GM23338 (cell line): ENCODE data around the gene CLDN6. TPM values are rescaled to one million over a fixed set of nuclear protein-coding genes. Genes with fewer than 3 reads are reported as not detected.
A peak's percentile ranks its signal among the peaks of the same experiment; 100 is the strongest.

Source experiments
- ATAC-seq: fragments of 200-7000 bp; cut with Tn5 transposase; 3 replicates; pipeline ENCODE4 v1.9.1; 2020
- DNase-seq: peaks from one replicate; pipeline ENCODE4 v3.0.0-alpha.2; 2015; ENCODE audit warnings: low spot score
- H2AFZ ChIP-seq: fragments of 200-600 bp; sonication (generic); 2 replicates; pipeline ENCODE4 v1.8.0; 2016; ENCODE audit warnings: antibody characterized with exemption, mild to moderate bottlenecking, moderate library complexity
- H3F3A ChIP-seq: fragments of 200-600 bp; sonication (generic); replicated peaks from 2 replicates; pipeline ENCODE4 v1.8.0; 2017; ENCODE audit warnings: antibody characterized with exemption, mixed run types, low read depth
- H3K27ac ChIP-seq: fragments of 200-600 bp; sonication (generic); 2 replicates; pipeline ENCODE4 v1.6.1; 2016; ENCODE audit warnings: low read depth
- H3K27me3 ChIP-seq: fragments of 200-600 bp; sonication (generic); 2 replicates; pipeline ENCODE4 v1.8.0; 2016; ENCODE audit warnings: mild to moderate bottlenecking, mixed run types, moderate library complexity; ENCODE audit not compliant: insufficient read depth
- H3K36me3 ChIP-seq: fragments of 200-600 bp; sonication (generic); 2 replicates; pipeline ENCODE4 v1.8.0; 2016; ENCODE audit warnings: mild to moderate bottlenecking; ENCODE audit not compliant: insufficient read depth
- H3K4me1 ChIP-seq: fragments of 200-600 bp; sonication (generic); 2 replicates; pipeline ENCODE4 v1.8.0; 2016; ENCODE audit warnings: mild to moderate bottlenecking, moderate library complexity; ENCODE audit not compliant: insufficient read depth
- H3K4me2 ChIP-seq: fragments of 200-600 bp; sonication (generic); 2 replicates; pipeline ENCODE4 v1.7.1; 2017; ENCODE audit warnings: mixed run types
- H3K4me3 ChIP-seq: fragments of 200-600 bp; sonication (generic); 2 replicates; pipeline ENCODE4 v1.6.1; 2016; ENCODE audit warnings: mixed run types
- H3K79me2 ChIP-seq: fragments of 200-600 bp; sonication (generic); replicated peaks from 2 replicates; pipeline ENCODE4 v1.8.0; 2017; ENCODE audit warnings: mild to moderate bottlenecking; ENCODE audit not compliant: insufficient read depth
- H3K9me2 ChIP-seq: fragments of 200-600 bp; sonication (generic); 2 replicates; pipeline ENCODE4 v1.8.0; 2017; ENCODE audit not compliant: insufficient read depth
- H4K20me1 ChIP-seq: fragments of 200-600 bp; sonication (generic); replicated peaks from 2 replicates; pipeline ENCODE4 v1.8.0; 2017; ENCODE audit warnings: mild to moderate bottlenecking; ENCODE audit not compliant: insufficient read depth
- H3K27ac Mint-ChIP-seq: 2 replicates; pipeline ENCODE4 v1.8.0; 2020; ENCODE audit warnings: inconsistent platforms, mild to moderate bottlenecking, moderate library complexity, mixed read lengths
- H3K27me3 Mint-ChIP-seq: 3 replicates; pipeline ENCODE4 v1.8.0; 2022; ENCODE audit warnings: low read depth, mild to moderate bottlenecking, moderate library complexity, mixed read lengths, inconsistent platforms; ENCODE audit not compliant: insufficient read depth, poor library complexity
- H3K36me3 Mint-ChIP-seq: 3 replicates; pipeline ENCODE4 v1.8.0; 2021; ENCODE audit warnings: low read depth, mild to moderate bottlenecking, inconsistent platforms, moderate library complexity, mixed read lengths
- H3K4me1 Mint-ChIP-seq: 3 replicates; pipeline ENCODE4 v1.8.0; 2020; ENCODE audit warnings: mild to moderate bottlenecking, inconsistent platforms, mixed read lengths
- H3K4me3 Mint-ChIP-seq: 3 replicates; pipeline ENCODE4 v1.8.0; 2021; ENCODE audit warnings: moderate library complexity, mild to moderate bottlenecking, inconsistent platforms, mixed read lengths
- H3K9me3 Mint-ChIP-seq: 3 replicates; pipeline ENCODE4 v1.8.0; 2020; ENCODE audit warnings: moderate library complexity, mild to moderate bottlenecking, inconsistent platforms, mixed read lengths
- CREB1 ChIP-seq: fragments of 250-450 bp; sonication (Bioruptor Pico); IDR thresholded peaks from 2 replicates; pipeline ENCODE4 v1.5.0; 2020; ENCODE audit warnings: low read depth, mild to moderate bottlenecking, moderate library complexity
- CTCF ChIP-seq, 2 experiments: fragments of 200-600 bp in 1 of 2; sonication (generic) in 1 of 2; conservative IDR thresholded peaks; 2 replicates each; pipeline versions ENCODE4 v1.5.1 to v1.6.1; 2016 to 2017; ENCODE audit warnings: antibody characterized with exemption in 2 of 2, low read depth in 2 of 2, mild to moderate bottlenecking in 2 of 2, moderate library complexity in 1 of 2
- ETS1 ChIP-seq: IDR thresholded peaks from 2 replicates; pipeline ENCODE4 v1.6.1; 2016; ENCODE audit warnings: antibody characterized with exemption
- EZH2 ChIP-seq: fragments of 200-600 bp; sonication (generic); IDR thresholded peaks from one replicate; pipeline ENCODE4 v1.8.0; 2017; ENCODE audit warnings: antibody characterized with exemption, mild to moderate bottlenecking, low read depth; ENCODE audit not compliant: unreplicated experiment
- EZH2phosphoT487 ChIP-seq: fragments of 200-600 bp; sonication (generic); IDR thresholded peaks from one replicate; pipeline ENCODE4 v1.8.1; 2018; ENCODE audit warnings: antibody characterized with exemption; ENCODE audit not compliant: unreplicated experiment
- JUNB ChIP-seq: IDR thresholded peaks from one replicate; pipeline ENCODE4 v1.6.1; 2016; ENCODE audit warnings: antibody characterized with exemption; ENCODE audit not compliant: unreplicated experiment
- NANOG ChIP-seq: IDR thresholded peaks from 2 replicates; pipeline ENCODE4 v1.6.1; 2016; ENCODE audit warnings: antibody characterized with exemption, borderline replicate concordance
- POLR2AphosphoS5 ChIP-seq: IDR thresholded peaks from 2 replicates; pipeline ENCODE4 v1.6.1; 2016; ENCODE audit warnings: antibody characterized with exemption, low read depth
- REST ChIP-seq: IDR thresholded peaks from one replicate; pipeline ENCODE4 v1.6.1; 2018; ENCODE audit warnings: antibody characterized with exemption; ENCODE audit not compliant: unreplicated experiment
- STAT1 ChIP-seq: IDR thresholded peaks from one replicate; pipeline ENCODE4 v1.6.1; 2016; ENCODE audit warnings: antibody characterized with exemption; ENCODE audit not compliant: unreplicated experiment
- ZNF114 ChIP-seq: fragments of 250-450 bp; sonication (Bioruptor Pico); IDR thresholded peaks from 2 replicates; pipeline ENCODE4 v1.5.0; 2020; ENCODE audit warnings: mild to moderate bottlenecking, moderate library complexity
- ZNF331 ChIP-seq: fragments of 250-450 bp; sonication (Bioruptor Pico); IDR thresholded peaks from 2 replicates; pipeline ENCODE4 v1.5.0; 2020; ENCODE audit warnings: low read depth, mild to moderate bottlenecking, moderate library complexity
- ZNF462 ChIP-seq: fragments of 250-450 bp; sonication (Bioruptor Pico); IDR thresholded peaks from 2 replicates; pipeline ENCODE4 v1.5.0; 2020; ENCODE audit warnings: mild to moderate bottlenecking, moderate library complexity
- polyA plus RNA-seq: library from polyadenylated mRNA; unstranded; fragments of >200 nt; fragmentation: Nextera tagmentation; extraction: Ambion mirVana; gene quantifications from 2 replicates; pipeline ENCODE4 v1.2.1, GENCODE V29; 2016
- total RNA-seq: library from RNA; depleted of rRNA; stranded (reverse); fragments of >200 nt; shearing (Covaris generic); gene quantifications from 2 replicates; pipeline ENCODE4 v1.2.3, GENCODE V29; 2014

Gene CLDN6
- total and polyA plus RNA-seq, 2 experiments from 2014 or later, result 537 to 1,028 TPM

- H2AFZ ChIP-seq, result peak overlapping the region; percentile 78; the same call in 1 of the 2 replicates
- peak overlapping the region; percentile 96 for H3K27ac Mint-ChIP-seq
Measured at GRCh38 chr16:3019594-3020246, 1.7 kb upstream of the CLDN6 start.

More at GRCh38 chr16:3019594-3020246, 1.7 kb upstream of the CLDN6 start:
- DNase-seq (no peak), ATAC-seq (no peak)
- H3K79me2 ChIP-seq, result peaks cover 40% of the 10 kb centered on the region
- H3F3A ChIP-seq, result peaks cover 50% of the 10 kb centered on the region
- peaks cover 7% of the 10 kb centered on the region; the same call in 2 of the 3 replicates for H3K9me3 Mint-ChIP-seq
- H4K20me1 ChIP-seq, result peaks cover 42% of the 10 kb centered on the region
- TF ChIP-seq ZNF331 (CRISPR knock-in tag), result no peak
- TF ChIP-seq CTCF (conservative IDR thresholded peaks at IDR 0.05; ENCODE audit: low read depth in 2 of 2), result no peak
- TF ChIP-seq CREB1 (CRISPR knock-in tag), result no peak
- TF ChIP-seq EZH2phosphoT487, result no peak
- TF ChIP-seq REST, result no peak
- no peak for TF ChIP-seq ZNF462 (CRISPR knock-in tag)
- no peak for TF ChIP-seq ZNF114 (CRISPR knock-in tag)
- no peak for TF ChIP-seq ETS1
- TF ChIP-seq EZH2, result no peak
- no peak for TF ChIP-seq JUNB
- no peak for TF ChIP-seq POLR2AphosphoS5
- TF ChIP-seq NANOG, result no peak
- no peak for TF ChIP-seq STAT1
- peaks cover 43% of the 10 kb centered on the region for H3K36me3 Mint-ChIP-seq
- H3K4me3 ChIP-seq, result peak overlapping the region; percentile 85
- peaks cover 48% of the 10 kb centered on the region for H3K4me1 ChIP-seq
- H3K4me1 Mint-ChIP-seq, result peaks cover 45% of the 10 kb centered on the region
- H3K4me3 Mint-ChIP-seq, result peak overlapping the region; percentile 96
- H3K27me3 Mint-ChIP-seq, result peaks cover 48% of the 10 kb centered on the region
- no peaks in the 10 kb centered on the region for H3K36me3 ChIP-seq
- no peak overlapping the region for H3K27ac ChIP-seq
- H3K4me2 ChIP-seq, result peak overlapping the region; percentile 97
- no peaks in the 10 kb centered on the region; the same call in 1 of the 2 replicates for H3K27me3 ChIP-seq
- no peaks in the 10 kb centered on the region for H3K9me2 ChIP-seq
